ENCODE data around the gene TTC33. TPM values are rescaled to one million over a fixed set of nuclear protein-coding genes. Genes with fewer than 3 reads are reported as not detected.

Gene TTC33, protein sequence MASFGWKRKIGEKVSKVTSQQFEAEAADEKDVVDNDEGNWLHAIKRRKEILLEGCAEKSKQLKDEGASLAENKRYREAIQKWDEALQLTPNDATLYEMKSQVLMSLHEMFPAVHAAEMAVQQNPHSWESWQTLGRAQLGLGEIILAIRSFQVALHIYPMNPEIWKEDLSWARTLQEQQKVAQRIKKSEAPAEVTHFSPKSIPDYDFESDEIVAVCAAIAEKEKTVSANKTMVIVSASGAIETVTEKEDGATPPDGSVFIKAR
- 10 to 100 TPM; 15.4 to 17.5 TPM for total RNA-seq

DNA sequence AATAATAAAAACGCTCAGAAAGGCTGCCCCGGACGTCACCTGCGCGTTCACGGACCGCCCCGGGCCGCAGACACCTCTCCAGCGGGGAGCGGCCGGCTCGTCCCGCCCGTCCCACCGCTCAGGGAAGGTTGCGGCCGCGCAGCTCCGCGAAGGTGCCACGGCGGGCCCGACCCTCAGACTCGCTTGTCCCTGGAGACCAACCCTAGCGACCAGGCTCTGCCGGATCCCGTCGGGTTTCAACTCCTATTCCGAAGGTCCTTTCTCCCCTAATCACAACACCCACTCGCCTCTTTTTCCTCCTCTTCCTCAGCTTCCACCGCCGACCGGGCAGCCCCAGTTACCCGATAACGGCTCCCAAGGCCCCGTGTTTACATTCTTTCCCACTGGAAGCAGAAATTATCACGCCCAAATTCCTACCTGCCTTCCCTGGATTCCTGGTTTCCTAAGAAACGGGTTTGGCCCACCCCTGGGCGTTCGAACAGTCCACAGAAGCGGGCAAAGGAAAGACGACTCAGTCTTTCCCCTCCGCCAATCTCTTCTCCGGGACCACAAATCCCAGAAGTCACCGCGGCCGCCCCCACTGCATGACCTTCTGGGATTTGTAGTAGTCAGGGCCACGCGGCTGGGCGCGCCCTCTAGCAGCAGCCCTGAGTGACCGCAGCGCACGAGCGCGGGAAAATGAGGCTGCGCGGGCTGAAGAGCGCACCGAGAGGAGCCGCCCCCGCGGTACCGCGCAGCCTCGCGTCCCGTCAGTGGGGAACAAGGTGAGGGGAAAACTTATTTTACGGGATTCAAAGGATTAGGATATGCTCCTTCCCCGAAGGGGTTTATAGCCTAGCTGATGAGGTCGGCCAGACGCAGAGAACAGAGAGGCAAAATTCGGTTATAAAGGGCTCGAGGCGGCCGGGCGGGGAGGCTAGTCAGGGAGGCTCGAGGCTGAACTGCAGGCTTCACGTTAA is at the start of gene TTC33:
TTC33 (minus strand) TSS at position 555 of the 959 bp plus-strand sequence. CDS start 8,943 bp downstream, outside the sequence.

DNA sequence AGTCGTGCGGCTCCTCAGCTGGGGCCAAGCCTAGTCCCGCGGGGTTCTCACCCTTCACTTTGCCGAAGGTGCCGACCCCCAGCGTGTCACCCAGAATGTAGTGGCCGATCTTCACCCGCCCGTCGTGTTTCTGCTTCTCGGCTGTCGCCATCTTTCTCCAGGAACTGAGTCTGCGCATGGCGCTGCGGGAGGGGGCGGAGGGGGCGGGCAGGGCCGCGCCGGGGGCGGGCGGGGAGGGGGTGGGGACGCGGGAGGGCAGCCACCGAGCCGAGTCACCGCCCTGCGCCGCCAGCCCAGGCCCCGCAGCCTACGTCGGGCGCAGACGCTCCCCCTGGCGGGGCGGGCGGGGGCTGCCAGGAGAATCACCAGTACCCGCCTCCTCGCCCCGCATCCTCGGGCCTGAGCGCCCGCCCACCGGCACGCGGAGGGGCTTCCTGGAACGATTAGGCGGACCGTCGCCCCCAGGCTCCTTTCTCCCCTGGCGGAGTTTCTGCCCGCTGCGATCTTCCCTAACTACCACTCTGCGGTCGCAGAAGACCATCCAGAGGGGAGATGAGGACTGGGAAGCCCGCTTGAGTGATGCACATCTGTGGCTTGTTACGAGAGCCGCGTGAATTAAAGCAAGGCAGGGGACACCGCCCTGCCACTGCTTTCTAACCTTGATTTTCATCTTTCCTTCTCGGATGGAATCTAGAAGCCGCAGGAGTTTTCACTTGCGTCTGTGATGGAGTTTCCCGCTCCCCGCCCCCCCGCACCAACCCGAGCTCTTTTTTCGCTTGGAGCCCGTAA is 42.4 kb upstream of the TTC33 start, which contains the start of gene PRKAA1:
PRKAA1 (minus strand) TSS at position 363 of the 789 bp plus-strand sequence; CDS start at position 178, 185 bp downstream.

DNA sequence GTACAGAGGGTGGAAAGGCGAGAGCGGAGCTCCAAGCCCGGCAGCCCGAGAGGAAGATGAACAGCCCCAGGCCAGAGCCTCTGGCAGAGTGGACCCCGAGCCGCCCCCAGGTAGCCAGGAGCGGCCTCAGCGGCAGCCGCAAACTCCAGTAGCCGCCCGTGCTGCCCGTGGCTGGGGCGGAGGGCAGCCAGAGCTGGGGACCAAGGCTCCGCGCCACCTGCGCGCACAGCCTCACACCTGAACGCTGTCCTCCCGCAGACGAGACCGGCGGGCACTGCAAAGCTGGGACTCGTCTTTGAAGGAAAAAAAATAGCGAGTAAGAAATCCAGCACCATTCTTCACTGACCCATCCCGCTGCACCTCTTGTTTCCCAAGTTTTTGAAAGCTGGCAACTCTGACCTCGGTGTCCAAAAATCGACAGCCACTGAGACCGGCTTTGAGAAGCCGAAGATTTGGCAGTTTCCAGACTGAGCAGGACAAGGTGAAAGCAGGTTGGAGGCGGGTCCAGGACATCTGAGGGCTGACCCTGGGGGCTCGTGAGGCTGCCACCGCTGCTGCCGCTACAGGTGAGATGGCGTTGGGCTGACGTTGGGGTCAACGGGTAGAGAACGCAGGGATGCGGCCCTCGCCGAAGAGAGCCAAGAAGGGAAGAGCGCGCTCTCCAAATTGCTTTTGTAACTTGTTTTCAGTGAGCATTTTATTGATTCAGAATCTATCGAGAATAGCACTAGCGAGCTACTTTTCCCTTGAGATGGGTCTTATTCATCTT is 75.7 kb downstream of the TTC33 start, which contains the start of gene PTGER4:
PTGER4 (plus strand) TSS at position 3 of the 769 bp plus-strand sequence. CDS start 1,079 bp downstream, outside the sequence.

Other genes with a start within 250 kb of the TTC33 start
- gene PTGER4, start 76.0 kb downstream of the TTC33 start, total RNA-seq, result 10 to 100 TPM; 42.9 to 46.9 TPM
- 10 to 100 TPM; 73.9 to 76.3 TPM for gene PRKAA1, start 42.4 kb upstream of the TTC33 start, total RNA-seq
- 1,000 to 10,000 TPM; 2,348 to 2,413 TPM for gene RPL37, start 79.3 kb upstream of the TTC33 start, total RNA-seq
- gene CARD6, start 85.4 kb upstream of the TTC33 start, total RNA-seq, result 1 to 10 TPM; 4.3 TPM
- gene C7, start 153.5 kb upstream of the TTC33 start, total RNA-seq, result not detected

Measured in activated naive CD4-positive, alpha-beta T cell treated with anti-CD3 and anti-CD28 coated beads, Interleukin-2, amount 10 ng/mL, durations not matched to agents 5 hours and 36 hours (primary cell).